ENCODE measurements around the gene EID2. TPM values are rescaled to one million over a fixed set of nuclear protein-coding genes. Genes with fewer than 3 reads are reported as not detected.

EID2 gene
- total and polyA plus RNA-seq, 4 donors: 1.5 to 8.5 (median 4.5) TPM

- no peak for DNase-seq (ENCODE audit: low spot score)
- no peaks in the 10 kb centered on the region for H3K36me3 ChIP-seq (ENCODE audit: control insufficient read depth in 4 of 4, insufficient read depth in 3 of 4, low read depth in 1 of 4, low read length in 3 of 4)
- no peaks in the 10 kb centered on the region for H3K4me1 ChIP-seq (ENCODE audit: control insufficient read depth in 4 of 4, insufficient read depth in 4 of 4, low read length in 3 of 4)
- no peaks in the 10 kb centered on the region for H3K9me3 ChIP-seq (ENCODE audit: control insufficient read depth in 4 of 4, low read length in 3 of 4)
- H3K27me3 ChIP-seq (ENCODE audit: control insufficient read depth in 4 of 4, insufficient read depth in 4 of 4, low read length in 3 of 4): peaks cover 0 to 8% (median under 1%) of the 10 kb centered on the region in 4 donors
- TF ChIP-seq JUND (IDR thresholded peaks at IDR 0.05) (no peak), RXRA (IDR thresholded peaks at IDR 0.05) (no peak), TAF1 (conservative IDR thresholded peaks at IDR 0.05) (no peak), SP1 (IDR thresholded peaks at IDR 0.05) (no peak), CTCF (IDR thresholded peaks at IDR 0.05; ENCODE audit: low read depth, low read length, missing input control) (no peak), NR2F2 (IDR thresholded peaks at IDR 0.05) (no peak), YY1 (IDR thresholded peaks at IDR 0.05) (no peak), EGR1 (IDR thresholded peaks at IDR 0.05; ENCODE audit: low read depth in 2 of 2) (no peak), MAX (IDR thresholded peaks at IDR 0.05) (no peak), GABPA (IDR thresholded peaks at IDR 0.05 in 1 of 2, conservative IDR thresholded peaks at IDR 0.05 in 1 of 2) (no peak), FOXA1 (IDR thresholded peaks at IDR 0.05) (no peak)
- TF ChIP-seq, protein P1, sequence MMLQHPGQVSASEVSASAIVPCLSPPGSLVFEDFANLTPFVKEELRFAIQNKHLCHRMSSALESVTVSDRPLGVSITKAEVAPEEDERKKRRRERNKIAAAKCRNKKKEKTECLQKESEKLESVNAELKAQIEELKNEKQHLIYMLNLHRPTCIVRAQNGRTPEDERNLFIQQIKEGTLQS (IDR thresholded peaks at IDR 0.05): no peak
- TF ChIP-seq, protein P2, sequence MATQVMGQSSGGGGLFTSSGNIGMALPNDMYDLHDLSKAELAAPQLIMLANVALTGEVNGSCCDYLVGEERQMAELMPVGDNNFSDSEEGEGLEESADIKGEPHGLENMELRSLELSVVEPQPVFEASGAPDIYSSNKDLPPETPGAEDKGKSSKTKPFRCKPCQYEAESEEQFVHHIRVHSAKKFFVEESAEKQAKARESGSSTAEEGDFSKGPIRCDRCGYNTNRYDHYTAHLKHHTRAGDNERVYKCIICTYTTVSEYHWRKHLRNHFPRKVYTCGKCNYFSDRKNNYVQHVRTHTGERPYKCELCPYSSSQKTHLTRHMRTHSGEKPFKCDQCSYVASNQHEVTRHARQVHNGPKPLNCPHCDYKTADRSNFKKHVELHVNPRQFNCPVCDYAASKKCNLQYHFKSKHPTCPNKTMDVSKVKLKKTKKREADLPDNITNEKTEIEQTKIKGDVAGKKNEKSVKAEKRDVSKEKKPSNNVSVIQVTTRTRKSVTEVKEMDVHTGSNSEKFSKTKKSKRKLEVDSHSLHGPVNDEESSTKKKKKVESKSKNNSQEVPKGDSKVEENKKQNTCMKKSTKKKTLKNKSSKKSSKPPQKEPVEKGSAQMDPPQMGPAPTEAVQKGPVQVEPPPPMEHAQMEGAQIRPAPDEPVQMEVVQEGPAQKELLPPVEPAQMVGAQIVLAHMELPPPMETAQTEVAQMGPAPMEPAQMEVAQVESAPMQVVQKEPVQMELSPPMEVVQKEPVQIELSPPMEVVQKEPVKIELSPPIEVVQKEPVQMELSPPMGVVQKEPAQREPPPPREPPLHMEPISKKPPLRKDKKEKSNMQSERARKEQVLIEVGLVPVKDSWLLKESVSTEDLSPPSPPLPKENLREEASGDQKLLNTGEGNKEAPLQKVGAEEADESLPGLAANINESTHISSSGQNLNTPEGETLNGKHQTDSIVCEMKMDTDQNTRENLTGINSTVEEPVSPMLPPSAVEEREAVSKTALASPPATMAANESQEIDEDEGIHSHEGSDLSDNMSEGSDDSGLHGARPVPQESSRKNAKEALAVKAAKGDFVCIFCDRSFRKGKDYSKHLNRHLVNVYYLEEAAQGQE (IDR thresholded peaks at IDR 0.05): no peak
- H3K27ac ChIP-seq (ENCODE audit: low read depth in 1 of 2, low read length in 2 of 2): no peak overlapping the region
- H3K9ac ChIP-seq (ENCODE audit: low read depth in 1 of 2, low read length in 2 of 2): no peak overlapping the region
- H3K4me3 ChIP-seq (ENCODE audit: low read depth in 1 of 3, low read length in 3 of 3): no peak overlapping the region
- 22% methylated on average over 2 of the region's 2 CpGs for WGBS
These were observed 48.1 kb upstream of the EID2 start for GRCh38 chr19:39588066-39588465.

DNA sequence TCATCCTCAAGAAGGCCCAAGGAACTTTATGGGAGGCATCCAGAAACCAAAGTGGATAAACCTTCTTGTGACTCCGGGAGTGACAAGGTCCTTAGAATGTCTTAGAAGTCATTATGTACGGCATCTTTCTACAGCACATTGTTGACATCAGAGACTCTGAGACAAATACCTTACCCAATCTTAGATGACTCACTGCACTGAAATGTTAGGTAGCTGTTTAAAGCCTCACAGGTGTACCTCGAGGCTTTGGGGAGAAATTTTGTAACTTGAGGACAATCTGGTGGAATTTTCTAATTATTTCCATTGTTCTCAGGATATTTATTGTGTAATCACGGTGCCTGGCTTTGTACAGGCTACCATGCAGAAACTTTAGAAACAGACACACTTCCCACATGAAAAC, 47.5 kb upstream of the EID2 start:
- 57% methylated on average over 4 of the region's 4 CpGs for WGBS
- H3K4me3 ChIP-seq (ENCODE audit: low read depth in 1 of 3, low read length in 3 of 3): no peak overlapping the region
- H3K27ac ChIP-seq (ENCODE audit: low read depth in 1 of 2, low read length in 2 of 2): no peak overlapping the region
- no peaks in the 10 kb centered on the region for H3K9me3 ChIP-seq (ENCODE audit: control insufficient read depth in 4 of 4, low read length in 3 of 4)
- H3K9ac ChIP-seq (ENCODE audit: low read depth in 1 of 2, low read length in 2 of 2): no peak overlapping the region
- no peaks in the 10 kb centered on the region for H3K4me1 ChIP-seq (ENCODE audit: control insufficient read depth in 4 of 4, insufficient read depth in 4 of 4, low read length in 3 of 4)
- peaks cover 0 to 8% (median under 1%) of the 10 kb centered on the region in 4 donors for H3K27me3 ChIP-seq (ENCODE audit: control insufficient read depth in 4 of 4, insufficient read depth in 4 of 4, low read length in 3 of 4)
- DNase-seq (ENCODE audit: low spot score): no peak
- H3K36me3 ChIP-seq (ENCODE audit: control insufficient read depth in 4 of 4, insufficient read depth in 3 of 4, low read depth in 1 of 4, low read length in 3 of 4): no peaks in the 10 kb centered on the region
- TF ChIP-seq FOXA1 (IDR thresholded peaks at IDR 0.05) (no peak), SP1 (IDR thresholded peaks at IDR 0.05) (no peak), RAD21 (IDR thresholded peaks at IDR 0.05) (no peak), FOXA2 (IDR thresholded peaks at IDR 0.05) (no peak), YY1 (IDR thresholded peaks at IDR 0.05) (no peak), RXRA (IDR thresholded peaks at IDR 0.05) (no peak), GABPA (IDR thresholded peaks at IDR 0.05 in 1 of 2, conservative IDR thresholded peaks at IDR 0.05 in 1 of 2) (no peak), HNF4A (conservative IDR thresholded peaks at IDR 0.05) (no peak), EGR1 (IDR thresholded peaks at IDR 0.05; ENCODE audit: low read depth in 2 of 2) (no peak), CTCF (IDR thresholded peaks at IDR 0.05; ENCODE audit: low read depth, low read length, missing input control) (no peak), JUND (IDR thresholded peaks at IDR 0.05) (no peak), NR2F2 (IDR thresholded peaks at IDR 0.05) (no peak)
- TF ChIP-seq, protein P3, sequence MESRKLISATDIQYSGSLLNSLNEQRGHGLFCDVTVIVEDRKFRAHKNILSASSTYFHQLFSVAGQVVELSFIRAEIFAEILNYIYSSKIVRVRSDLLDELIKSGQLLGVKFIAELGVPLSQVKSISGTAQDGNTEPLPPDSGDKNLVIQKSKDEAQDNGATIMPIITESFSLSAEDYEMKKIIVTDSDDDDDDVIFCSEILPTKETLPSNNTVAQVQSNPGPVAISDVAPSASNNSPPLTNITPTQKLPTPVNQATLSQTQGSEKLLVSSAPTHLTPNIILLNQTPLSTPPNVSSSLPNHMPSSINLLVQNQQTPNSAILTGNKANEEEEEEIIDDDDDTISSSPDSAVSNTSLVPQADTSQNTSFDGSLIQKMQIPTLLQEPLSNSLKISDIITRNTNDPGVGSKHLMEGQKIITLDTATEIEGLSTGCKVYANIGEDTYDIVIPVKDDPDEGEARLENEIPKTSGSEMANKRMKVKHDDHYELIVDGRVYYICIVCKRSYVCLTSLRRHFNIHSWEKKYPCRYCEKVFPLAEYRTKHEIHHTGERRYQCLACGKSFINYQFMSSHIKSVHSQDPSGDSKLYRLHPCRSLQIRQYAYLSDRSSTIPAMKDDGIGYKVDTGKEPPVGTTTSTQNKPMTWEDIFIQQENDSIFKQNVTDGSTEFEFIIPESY (IDR thresholded peaks at IDR 0.05): no peak
- TF ChIP-seq, protein P1 (IDR thresholded peaks at IDR 0.05): no peak
- TF ChIP-seq, protein P2 (IDR thresholded peaks at IDR 0.05): no peak
